Urinary bladder (tissue), 4 donors: Measurements from ENCODE around the gene NXPH2. TPM values are rescaled to one million over a fixed set of nuclear protein-coding genes. Genes with fewer than 3 reads are reported as not detected.
"Not testable (repeated sequence)": the region's sequence is repeated elsewhere in the genome, so short reads cannot be mapped to it uniquely, and the experiment has no call there.

ENCODE experiments used
- DNase-seq: peaks from one replicate; pipeline ENCODE4 v3.0.0-alpha.2; 2015; ENCODE audit errors: extremely low spot score
- H3K27ac ChIP-seq: one replicate; pipeline ENCODE4 v1.5.1; 2013; ENCODE audit warnings: low read depth, mild to moderate bottlenecking, moderate library complexity
- H3K36me3 ChIP-seq: one replicate; pipeline ENCODE4 v1.6.1; 2013; ENCODE audit warnings: mild to moderate bottlenecking, moderate library complexity; ENCODE audit not compliant: insufficient read depth
- H3K4me1 ChIP-seq: one replicate; pipeline ENCODE4 v1.6.1; 2013; ENCODE audit warnings: mild to moderate bottlenecking, moderate library complexity; ENCODE audit not compliant: insufficient read depth
- H3K4me3 ChIP-seq: one replicate; pipeline ENCODE4 v1.5.1; 2013; ENCODE audit warnings: low read depth, low read length
- WGBS: extraction: QIAGEN DNeasy Blood & Tissue Kit; methylation state at CpG from one replicate; pipeline ENCODE4 v1.1.7; 2013; 5-methylcytosine and 5-hydroxymethylcytosine counted together
- polyA plus RNA-seq: library from polyadenylated mRNA; stranded (reverse); fragments of 200-250 nt; gene quantifications from one replicate; pipeline ENCODE4 v1.2.3, GENCODE V29; 2013
- total RNA-seq: library from RNA; depleted of rRNA; stranded (reverse); fragments of >200 nt; gene quantifications from one replicate; pipeline ENCODE4 v1.2.3, GENCODE V29; 2014
- donor health status: healthy with polysubstance abuse.
- donor health status: healthy.

Gene NXPH2
- total and polyA plus RNA-seq, 2 donors = 1.5 TPM; not detected in 1

DNA sequence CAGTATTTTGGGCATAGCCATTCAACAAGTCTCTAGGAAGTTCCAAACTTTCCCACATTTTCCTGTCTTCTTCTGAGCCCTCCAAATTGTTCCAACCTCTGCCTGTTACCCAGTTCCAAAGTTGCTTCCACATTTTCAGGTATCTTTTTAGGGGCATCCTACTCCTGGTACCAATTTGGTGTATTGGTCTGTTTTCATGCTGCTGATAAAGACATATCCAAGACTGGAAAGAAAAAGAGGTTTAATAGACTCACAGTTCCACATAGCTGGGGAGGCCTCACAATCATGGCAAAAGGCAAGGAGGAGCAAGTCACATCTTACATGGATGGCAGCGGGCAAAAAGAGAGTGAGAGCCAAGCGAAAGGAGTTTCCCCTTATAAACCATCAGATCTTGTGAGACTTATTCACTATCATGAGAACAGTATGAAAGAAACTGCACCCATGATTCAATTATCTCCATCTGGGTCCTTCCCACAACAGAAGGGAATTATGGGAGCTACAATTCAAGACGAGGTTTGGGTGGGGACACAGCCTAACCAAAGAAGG, 43.1 kb downstream of the NXPH2 start:
- DNase-seq = not testable (repeated sequence)
- WGBS = 93% methylated on average over 3 of the region's 3 CpGs

DNA sequence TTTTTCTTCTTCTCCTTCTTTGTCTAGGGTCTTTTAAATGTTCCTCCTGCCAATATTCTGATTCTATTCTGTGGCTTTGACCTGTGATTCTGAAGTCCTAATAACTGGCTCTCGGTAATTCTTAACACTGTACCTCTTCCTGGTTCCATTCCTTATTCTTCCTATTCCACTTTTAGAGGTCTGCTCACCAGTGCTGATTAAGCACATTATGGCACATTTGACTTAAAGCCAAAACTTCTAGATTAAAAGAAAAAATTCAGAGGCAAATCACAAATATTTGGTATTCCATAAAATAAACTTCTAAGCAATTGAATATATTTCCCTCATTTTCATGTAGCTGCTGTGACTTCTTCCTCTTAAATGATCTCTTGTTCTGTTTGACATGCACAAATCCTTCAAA, 47.5 kb downstream of the NXPH2 start:
- H3K27ac ChIP-seq = no peak overlapping the region
- H3K4me3 ChIP-seq = no peak overlapping the region
- DNase-seq = no peak
- H3K4me1 ChIP-seq = no peaks in the 10 kb centered on the region
- WGBS = 88% methylated on average over 1 of the region's 1 CpG
- no peaks in the 10 kb centered on the region for H3K36me3 ChIP-seq

More for the DNA sequence above, 43.1 kb downstream of the NXPH2 start:
- not testable (repeated sequence) for H3K4me3 ChIP-seq, H3K27ac ChIP-seq, H3K4me1 ChIP-seq, H3K36me3 ChIP-seq

DNA sequence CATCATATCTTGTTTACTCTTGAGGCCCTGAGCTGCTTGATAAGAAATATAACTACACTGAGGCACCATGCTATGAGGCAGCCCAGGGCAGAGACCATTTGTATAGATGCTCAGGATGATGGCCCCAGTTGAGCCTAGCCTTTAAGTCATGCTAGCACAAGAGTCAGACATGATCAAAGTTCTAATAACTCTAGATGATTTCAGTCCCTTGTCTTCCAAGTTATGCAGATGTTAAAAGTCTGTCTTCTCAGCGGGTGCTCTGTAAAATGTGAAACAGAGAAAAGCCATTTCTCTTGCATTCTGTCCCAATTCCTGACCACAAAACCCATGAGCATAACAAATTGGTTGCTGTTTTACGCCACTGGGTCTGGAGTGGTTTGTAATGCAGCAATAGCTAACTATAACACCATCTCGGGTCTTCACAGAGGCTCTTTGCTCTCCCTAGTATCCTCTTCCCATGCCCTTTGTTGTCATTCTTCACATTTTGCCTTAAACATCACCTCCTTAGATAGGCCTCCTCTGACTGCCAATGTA, 49.6 kb downstream of the NXPH2 start:
- Histone ChIP-seq H3K27ac (no peak overlapping the region), H3K4me1 (no peaks in the 10 kb centered on the region), H3K4me3 (no peak overlapping the region), H3K36me3 (no peaks in the 10 kb centered on the region)
- DNase-seq = no peak
- 90% methylated on average over 3 of the region's 3 CpGs for WGBS

DNA sequence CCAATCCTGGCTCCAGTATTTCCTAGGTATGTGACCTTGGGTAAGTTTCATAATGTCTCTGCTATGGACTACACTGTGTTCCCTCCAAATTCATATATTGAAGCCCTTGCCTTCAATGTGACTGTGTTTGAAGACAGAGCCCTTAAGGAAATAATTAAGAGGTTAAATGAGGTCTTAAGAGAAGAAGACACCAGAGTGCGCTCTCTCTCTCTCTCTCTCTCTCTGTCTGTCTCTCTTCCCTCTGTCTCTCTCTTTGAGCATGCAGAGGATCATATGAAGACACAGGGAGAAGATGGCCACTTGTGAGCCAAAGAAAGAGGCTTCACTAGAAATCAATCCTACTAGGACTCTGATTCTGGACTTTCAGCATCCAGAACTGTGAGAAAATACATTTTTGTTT, 52.2 kb downstream of the NXPH2 start:
- 90% methylated on average over 1 of the region's 1 CpG for WGBS
- DNase-seq = no peak
- Histone ChIP-seq H3K27ac (no peak overlapping the region), H3K4me3 (no peak overlapping the region), H3K4me1 (no peaks in the 10 kb centered on the region), H3K36me3 (no peaks in the 10 kb centered on the region)

DNA sequence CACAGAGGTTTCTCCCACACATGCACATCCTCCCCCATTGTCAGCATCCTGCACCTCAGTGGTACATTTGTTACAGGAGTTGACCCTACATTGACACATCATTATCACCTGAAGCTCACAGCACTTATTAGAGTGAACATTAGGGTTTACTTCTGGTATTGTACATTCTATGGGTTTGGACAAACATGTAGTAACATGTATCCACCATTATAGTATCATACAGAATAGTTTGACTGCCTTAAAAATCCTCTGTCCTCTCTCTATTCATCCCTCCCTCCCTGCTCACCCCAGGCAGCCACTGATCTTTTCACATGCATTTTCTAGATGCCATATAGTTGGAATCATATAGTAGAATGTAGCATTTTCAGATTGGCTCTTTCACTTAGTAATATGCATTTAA, 53.5 kb downstream of the NXPH2 start:
- Histone ChIP-seq H3K4me3 (no peak overlapping the region), H3K36me3 (no peaks in the 10 kb centered on the region), H3K27ac (no peak overlapping the region), H3K4me1 (no peaks in the 10 kb centered on the region)
- DNase-seq = no peak

DNA sequence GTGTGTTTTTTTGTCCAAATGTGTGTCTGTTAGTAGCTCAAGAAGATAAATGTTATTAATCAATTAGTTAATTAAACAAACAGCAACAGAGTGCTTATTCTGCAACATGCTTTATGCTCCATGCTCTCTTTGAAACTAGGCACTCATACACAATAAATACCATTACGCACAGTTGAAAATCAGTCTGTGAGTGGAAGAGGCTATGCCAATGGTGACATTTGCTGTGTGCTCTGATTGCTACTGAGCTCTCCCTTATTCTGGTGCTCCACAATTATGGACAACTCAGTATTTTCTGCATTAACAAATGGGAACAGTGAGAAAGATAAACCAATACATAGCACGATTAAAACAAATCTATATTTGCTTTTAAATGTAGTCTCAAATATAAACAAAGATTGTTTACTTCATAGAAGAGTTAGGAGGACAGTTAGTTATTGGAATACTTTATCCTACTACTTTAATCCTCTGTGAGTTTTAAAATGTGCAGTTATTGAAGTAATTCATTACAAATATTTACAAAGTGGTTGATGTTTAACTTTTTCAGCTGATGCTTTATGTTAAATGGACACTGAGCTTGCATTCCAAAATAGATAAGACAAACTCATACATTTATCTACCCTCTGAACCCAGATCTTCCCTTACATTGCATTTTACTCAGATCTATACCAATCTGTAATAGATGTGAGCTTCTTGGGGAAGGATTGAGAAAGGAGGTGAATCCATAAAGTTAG, 55.3 kb downstream of the NXPH2 start:
- 50% methylated on average over 2 of the region's 2 CpGs for WGBS
- no peak overlapping the region for H3K4me3 ChIP-seq
- DNase-seq = no peak
- no peak overlapping the region for H3K27ac ChIP-seq
- H3K4me1 ChIP-seq = no peaks in the 10 kb centered on the region
- no peaks in the 10 kb centered on the region for H3K36me3 ChIP-seq

DNA sequence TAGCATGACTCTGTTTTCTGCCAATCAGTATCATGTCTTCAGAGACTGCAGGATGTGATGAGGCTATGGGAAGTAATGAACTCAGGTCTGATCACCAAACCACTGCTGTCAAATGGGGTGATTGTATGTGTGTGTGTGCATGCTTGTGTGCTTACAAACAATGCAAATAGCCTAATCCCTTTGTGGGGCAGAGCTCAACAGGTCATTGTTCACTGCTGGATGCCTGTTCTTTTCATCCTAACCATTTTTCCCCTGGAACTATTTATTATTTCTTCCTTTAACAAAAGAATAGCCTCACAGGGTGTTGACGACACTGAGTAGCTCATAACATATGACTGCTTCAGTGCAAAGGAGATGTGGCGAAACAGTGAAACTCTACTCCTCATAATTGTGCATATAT, 55.9 kb downstream of the NXPH2 start:
- H3K27ac ChIP-seq = no peak overlapping the region
- H3K4me1 ChIP-seq = no peaks in the 10 kb centered on the region
- WGBS = 85% methylated on average over 2 of the region's 2 CpGs
- H3K36me3 ChIP-seq = no peaks in the 10 kb centered on the region
- H3K4me3 ChIP-seq = no peak overlapping the region
- DNase-seq = no peak

DNA sequence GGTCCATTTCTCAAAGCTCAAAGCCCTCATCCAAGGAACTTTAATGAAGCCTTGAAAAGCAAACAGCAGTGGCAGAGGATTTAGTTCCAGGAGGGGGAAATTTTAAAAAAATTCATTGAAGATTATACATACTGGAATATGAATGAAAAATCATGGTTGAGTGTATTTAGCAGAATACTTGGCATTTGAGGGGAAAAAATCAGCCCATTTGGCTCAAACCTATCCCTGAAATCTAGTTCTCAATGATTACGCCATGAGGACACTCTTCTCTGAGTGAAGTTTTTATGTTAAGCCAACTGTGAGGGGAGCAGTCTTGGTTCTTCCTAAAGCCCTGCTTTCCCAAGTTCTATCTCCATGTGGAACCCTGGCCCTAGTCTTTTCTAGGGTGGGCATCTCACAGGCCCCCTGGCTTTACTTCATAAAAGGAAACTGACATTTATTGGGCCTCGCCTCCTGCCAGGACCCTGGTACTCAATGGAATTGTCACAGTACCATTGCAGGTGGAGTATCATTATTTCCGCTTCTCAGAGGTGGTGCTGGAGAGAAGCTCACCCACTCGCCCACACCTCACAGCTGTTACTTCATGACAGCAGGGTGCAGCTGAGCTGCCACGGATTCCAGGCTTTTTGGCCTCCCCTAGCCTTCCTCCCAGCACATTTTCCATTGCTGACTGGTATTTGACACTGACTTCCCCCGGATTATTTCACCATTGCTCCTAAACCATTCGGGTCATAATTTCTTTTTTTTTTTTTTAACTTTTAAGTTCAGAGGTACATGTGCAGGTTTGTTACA, 56.8 kb downstream of the NXPH2 start:
- Histone ChIP-seq H3K4me3 (no peak overlapping the region), H3K36me3 (no peaks in the 10 kb centered on the region), H3K27ac (no peak overlapping the region), H3K4me1 (no peaks in the 10 kb centered on the region)
- WGBS = 90% methylated on average over 7 of the region's 7 CpGs
- DNase-seq = no peak

DNA sequence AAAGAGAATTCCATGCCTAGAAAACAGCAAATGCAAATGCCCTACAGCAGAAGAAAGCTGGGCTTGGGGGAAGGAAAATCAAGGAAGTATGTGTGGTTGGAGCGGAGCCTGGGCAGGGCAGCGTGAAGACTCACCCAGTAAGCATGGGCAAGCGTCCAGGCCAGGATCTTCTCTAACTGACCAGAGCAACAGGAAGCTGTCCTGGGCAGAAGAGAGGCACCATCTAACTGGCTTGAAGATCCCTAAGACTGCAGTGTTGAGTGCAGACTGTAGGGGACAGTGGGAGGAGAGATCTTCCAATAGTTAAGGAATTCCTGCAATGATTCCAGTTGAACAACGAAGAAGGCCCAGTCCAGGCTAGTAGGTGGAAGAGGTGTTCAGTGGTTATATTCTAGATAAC, 57.9 kb downstream of the NXPH2 start:
- Histone ChIP-seq H3K36me3 (no peaks in the 10 kb centered on the region), H3K4me1 (no peaks in the 10 kb centered on the region), H3K27ac (no peak overlapping the region), H3K4me3 (no peak overlapping the region)
- DNase-seq = no peak
- 90% methylated on average over 4 of the region's 4 CpGs for WGBS

DNA sequence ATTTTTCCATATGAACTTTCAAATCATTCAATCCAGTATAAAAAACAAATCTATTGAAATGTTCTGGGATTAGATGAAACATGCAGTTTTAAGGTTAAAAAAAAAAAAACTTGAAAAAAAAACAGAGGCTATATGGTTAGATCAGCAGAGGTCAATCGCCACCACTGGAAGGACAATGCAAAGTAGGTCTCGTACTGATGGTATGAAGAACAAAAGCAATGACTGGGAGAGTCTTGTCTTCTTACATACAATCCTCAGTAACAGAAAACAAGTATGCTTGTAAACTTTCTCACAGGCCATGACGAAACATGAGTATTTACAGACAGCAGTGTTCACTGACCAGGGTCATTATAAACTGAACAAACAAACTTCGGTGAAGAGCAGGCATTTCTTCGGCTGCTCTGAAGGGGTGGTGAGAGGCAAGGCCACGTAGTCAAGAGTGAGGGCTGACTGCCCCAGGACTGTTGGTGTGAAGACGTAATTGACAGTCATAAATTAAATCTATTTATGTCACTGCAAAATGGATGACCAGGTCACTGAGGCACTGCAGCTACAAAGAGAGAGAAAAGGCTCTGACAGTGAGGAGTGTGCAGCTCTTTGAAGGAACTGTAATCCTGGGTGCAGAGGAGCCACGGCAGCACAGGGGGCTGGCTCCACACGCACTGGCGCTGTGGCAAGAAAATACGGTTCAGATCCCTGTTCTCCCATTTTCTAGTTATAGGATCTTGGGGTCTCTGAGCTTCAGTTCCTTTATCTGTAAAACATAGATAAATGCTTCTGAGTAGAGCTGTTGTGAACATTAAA, 60.0 kb downstream of the NXPH2 start:
- no peaks in the 10 kb centered on the region for H3K36me3 ChIP-seq
- DNase-seq = no peak
- no peak overlapping the region for H3K27ac ChIP-seq
- H3K4me3 ChIP-seq = no peak overlapping the region
- 82% methylated on average over 11 of the region's 11 CpGs for WGBS
- no peaks in the 10 kb centered on the region for H3K4me1 ChIP-seq

DNA sequence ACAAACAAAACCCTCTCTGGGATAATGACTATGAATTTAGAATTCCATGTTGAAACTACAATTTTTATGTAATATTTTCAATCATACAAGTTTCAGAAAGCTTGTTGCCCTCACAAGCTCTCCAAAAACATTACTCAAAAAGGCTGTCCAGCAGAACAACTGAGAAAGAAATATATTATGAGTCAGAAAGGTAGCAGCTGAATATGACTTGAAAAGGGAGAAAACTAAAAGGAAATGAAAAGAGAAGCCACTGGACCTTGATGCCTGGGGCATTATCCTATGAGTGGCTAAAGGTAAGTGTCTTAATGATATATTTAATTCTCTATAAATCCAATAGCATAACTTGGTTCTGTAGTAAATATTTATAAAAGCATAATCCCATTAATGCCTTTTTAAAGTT, 61.8 kb downstream of the NXPH2 start:
- no peak for DNase-seq
- Histone ChIP-seq H3K27ac (no peak overlapping the region), H3K36me3 (no peaks in the 10 kb centered on the region), H3K4me3 (no peak overlapping the region), H3K4me1 (no peaks in the 10 kb centered on the region)

DNA sequence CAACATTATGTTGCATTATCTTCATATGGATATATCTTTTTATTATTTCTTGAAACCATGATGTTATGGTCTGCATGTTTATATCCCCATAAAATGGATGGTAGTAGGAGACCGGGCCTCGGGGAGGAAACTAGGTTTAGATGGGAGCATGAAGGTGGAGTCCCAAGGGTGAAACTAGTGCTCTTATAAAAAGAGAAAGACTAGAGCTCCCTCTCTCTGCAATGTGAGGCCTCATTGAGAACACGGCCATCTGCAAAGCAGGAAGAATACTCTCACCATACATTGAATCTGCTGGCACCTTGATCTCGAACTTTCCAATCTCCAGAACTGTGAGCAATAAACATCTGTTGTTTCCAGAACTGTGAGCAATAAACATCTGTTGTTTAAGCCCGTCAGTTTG, 64.0 kb downstream of the NXPH2 start:
- 75% methylated on average over 5 of the region's 5 CpGs for WGBS
- Histone ChIP-seq H3K36me3 (no peaks in the 10 kb centered on the region), H3K4me1 (no peaks in the 10 kb centered on the region), H3K27ac (no peak overlapping the region), H3K4me3 (no peak overlapping the region)
- no peak for DNase-seq

DNA sequence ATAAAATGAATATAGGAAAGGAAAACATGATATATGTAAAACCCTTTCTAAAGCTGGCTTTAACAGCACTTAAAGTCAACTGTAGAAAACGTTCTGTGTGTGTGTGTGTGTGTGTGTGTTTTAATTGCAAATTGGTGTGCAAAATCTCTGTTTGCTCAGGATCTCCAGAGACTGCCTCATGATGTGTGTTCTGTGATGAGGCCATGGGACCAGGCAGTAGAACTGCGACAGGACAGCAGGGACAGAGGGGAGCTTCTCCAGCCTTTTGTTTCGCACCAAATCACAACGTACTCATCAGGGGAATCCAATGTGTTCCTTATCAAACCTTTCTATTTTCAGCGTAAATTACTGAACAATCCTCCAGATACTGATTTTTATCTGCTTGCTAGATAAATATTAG, 66.7 kb downstream of the NXPH2 start:
- DNase-seq = no peak

More for the DNA sequence above, 66.7 kb downstream of the NXPH2 start:
- no peak overlapping the region for H3K4me3 ChIP-seq
- H3K36me3 ChIP-seq = no peaks in the 10 kb centered on the region
- H3K27ac ChIP-seq = no peak overlapping the region
- no peaks in the 10 kb centered on the region for H3K4me1 ChIP-seq
- 57% methylated on average over 5 of the region's 5 CpGs for WGBS
